ENCODE results near the gene LARP7.
"Not testable (repeated sequence)": the region's sequence is repeated elsewhere in the genome, so short reads cannot be mapped to it uniquely, and the experiment has no call there.

LARP7 gene

DNA sequence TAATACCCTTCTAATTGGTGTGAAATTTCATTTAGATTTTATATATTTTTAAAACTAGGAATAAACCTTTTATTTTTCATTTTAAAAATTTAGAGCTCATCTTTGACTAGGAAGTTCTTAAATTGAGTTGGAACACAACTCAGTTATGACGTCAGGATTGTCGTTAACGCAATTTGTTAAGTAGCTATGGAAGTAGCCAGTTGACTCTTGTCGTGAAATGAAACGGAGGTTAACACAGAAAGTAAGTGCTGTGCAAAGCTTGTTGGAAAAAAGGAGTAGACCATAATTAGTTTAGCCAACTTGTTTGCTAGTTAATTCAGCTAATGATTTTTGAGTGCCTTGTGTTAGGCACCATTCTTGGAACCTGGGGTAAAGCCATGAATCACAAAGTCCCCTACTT, 18.3 kb downstream of the LARP7 start:
- H3K36me3 ChIP-seq: peaks cover 59% of the 10 kb centered on the region
- H3K9me3 ChIP-seq: no peaks in the 10 kb centered on the region
- H3K4me3 ChIP-seq (ENCODE audit: low read depth, low read length): no peak overlapping the region
- no peaks in the 10 kb centered on the region for H3K4me1 ChIP-seq
- no peak for DNase-seq
- TF ChIP-seq, protein P1, sequence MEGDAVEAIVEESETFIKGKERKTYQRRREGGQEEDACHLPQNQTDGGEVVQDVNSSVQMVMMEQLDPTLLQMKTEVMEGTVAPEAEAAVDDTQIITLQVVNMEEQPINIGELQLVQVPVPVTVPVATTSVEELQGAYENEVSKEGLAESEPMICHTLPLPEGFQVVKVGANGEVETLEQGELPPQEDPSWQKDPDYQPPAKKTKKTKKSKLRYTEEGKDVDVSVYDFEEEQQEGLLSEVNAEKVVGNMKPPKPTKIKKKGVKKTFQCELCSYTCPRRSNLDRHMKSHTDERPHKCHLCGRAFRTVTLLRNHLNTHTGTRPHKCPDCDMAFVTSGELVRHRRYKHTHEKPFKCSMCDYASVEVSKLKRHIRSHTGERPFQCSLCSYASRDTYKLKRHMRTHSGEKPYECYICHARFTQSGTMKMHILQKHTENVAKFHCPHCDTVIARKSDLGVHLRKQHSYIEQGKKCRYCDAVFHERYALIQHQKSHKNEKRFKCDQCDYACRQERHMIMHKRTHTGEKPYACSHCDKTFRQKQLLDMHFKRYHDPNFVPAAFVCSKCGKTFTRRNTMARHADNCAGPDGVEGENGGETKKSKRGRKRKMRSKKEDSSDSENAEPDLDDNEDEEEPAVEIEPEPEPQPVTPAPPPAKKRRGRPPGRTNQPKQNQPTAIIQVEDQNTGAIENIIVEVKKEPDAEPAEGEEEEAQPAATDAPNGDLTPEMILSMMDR (IDR thresholded peaks at IDR 0.05; ENCODE audit: low read depth, low read length): no peak
- H3K27me3 ChIP-seq: no peaks in the 10 kb centered on the region

DNA sequence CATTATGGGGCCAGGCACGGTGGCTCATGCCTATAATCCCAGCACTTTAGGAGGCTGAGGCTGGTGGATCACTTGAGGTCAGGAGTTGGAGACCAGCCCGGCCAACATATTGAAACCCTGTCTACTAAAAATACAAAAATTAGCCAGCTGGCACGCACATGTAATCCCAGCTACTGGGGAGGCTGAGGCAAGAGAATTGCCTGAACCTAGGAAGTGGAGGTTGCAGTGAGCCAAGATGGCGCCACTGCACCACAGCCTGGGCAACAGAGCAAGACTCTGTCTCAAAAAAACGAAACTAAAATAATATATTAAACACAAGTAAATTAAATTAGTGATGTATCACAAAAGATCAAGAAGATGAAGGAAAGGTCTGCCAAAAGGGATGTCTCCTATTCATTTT, 19.2 kb downstream of the LARP7 start:
- not testable (repeated sequence) for H3K27me3 ChIP-seq; H3K4me3 ChIP-seq (ENCODE audit: low read depth, low read length); H3K9me3 ChIP-seq; H3K4me1 ChIP-seq; DNase-seq
- peaks cover 55% of the 10 kb centered on the region for H3K36me3 ChIP-seq

DNA sequence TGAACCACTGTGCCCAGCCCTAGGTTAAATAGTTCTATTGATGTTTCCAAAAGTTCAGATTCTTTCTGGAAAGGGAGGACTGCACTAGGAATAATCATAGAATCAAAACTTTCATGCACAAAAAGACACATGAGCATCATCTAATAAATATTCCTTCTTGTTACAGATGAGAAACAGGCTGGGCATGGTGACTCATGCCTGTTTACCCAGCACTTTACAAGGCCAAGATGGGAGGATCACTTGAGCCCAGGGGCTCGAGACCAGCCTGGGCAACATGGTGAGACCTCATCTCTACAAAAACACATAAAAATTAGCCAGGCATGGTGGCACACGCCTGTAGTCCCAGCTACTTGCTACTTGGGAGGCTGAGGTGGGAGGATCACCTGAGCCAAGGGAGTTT, 27.7 kb downstream of the LARP7 start:
- Histone ChIP-seq H3K36me3 (no peaks in the 10 kb centered on the region), H3K4me3 (ENCODE audit: low read depth, low read length) (no peak overlapping the region), H3K9me3 (no peaks in the 10 kb centered on the region), H3K4me1 (no peaks in the 10 kb centered on the region), H3K27me3 (no peaks in the 10 kb centered on the region)
- TF ChIP-seq, protein P1 (IDR thresholded peaks at IDR 0.05; ENCODE audit: low read depth, low read length): no peak
- DNase-seq: no peak

DNA sequence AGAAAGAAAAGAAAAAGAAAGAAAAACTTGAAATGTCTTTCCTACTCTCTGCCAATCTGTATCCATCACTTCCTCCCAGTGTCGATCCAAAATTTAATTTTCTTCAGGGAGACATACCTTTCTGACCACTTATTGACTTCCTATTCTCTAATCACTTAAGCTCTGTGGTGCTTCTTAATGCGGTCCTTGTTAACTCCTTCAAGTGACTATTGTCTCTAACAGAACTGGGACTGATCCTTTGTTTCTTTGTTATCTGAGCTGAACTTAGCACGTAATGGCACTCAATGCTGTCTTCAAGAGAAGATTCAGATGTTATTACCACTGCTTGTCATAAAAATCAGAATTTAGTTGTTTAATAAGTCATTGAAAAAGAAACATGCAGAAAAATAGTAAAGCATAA, 31.2 kb downstream of the LARP7 start:
- TF ChIP-seq, protein P1 (IDR thresholded peaks at IDR 0.05; ENCODE audit: low read depth, low read length): no peak
- Histone ChIP-seq H3K9me3 (no peaks in the 10 kb centered on the region), H3K4me3 (ENCODE audit: low read depth, low read length) (no peak overlapping the region), H3K27me3 (no peaks in the 10 kb centered on the region), H3K4me1 (no peaks in the 10 kb centered on the region), H3K36me3 (no peaks in the 10 kb centered on the region)
- no peak for DNase-seq

DNA sequence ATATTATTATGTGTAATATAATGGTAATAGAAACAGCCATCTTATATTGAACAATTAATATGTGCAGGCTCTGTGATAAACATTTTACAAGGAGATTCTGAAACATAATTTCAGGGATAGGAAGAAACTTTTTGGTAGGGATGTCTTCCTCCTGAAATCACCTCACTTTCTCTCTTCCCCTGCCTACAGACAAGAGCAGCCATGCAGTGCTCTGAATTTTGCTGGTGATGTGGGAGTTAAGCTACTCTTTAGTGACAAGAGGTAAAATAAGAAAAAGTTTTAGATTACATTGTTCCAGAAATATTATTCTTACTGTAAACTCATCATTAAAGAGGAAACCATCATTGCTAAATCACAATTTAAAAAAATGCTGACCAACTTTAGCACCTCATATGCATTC, 36.1 kb downstream of the LARP7 start:
- TF ChIP-seq, protein P1 (IDR thresholded peaks at IDR 0.05; ENCODE audit: low read depth, low read length): no peak
- DNase-seq: no peak
- H3K9me3 ChIP-seq: no peaks in the 10 kb centered on the region
- no peaks in the 10 kb centered on the region for H3K4me1 ChIP-seq
- H3K27me3 ChIP-seq: no peaks in the 10 kb centered on the region
- H3K4me3 ChIP-seq (ENCODE audit: low read depth, low read length): no peak overlapping the region
- no peaks in the 10 kb centered on the region for H3K36me3 ChIP-seq

DNA sequence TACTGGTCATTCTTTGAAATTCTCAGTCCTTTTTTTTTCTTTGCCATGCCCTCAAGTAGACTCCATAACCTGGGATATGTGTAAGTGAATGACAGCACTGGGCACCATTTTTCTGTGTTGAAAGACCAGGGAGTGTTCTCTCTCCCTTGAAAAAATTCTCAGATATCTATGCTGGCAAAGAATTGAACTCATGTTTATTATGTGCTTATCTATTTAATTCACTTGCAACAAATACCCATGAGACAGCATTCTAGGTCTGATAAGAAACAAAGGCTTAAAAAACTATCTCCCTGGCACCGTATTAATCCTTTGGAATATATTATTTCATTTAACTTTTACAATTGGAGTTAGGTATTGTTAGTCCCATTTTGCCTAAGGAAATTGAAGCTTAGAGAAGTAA, 36.7 kb downstream of the LARP7 start:
- TF ChIP-seq, protein P1 (IDR thresholded peaks at IDR 0.05; ENCODE audit: low read depth, low read length): no peak
- Histone ChIP-seq H3K4me1 (no peaks in the 10 kb centered on the region), H3K27me3 (no peaks in the 10 kb centered on the region), H3K4me3 (ENCODE audit: low read depth, low read length) (no peak overlapping the region), H3K9me3 (no peaks in the 10 kb centered on the region), H3K36me3 (no peaks in the 10 kb centered on the region)
- DNase-seq: no peak

DNA sequence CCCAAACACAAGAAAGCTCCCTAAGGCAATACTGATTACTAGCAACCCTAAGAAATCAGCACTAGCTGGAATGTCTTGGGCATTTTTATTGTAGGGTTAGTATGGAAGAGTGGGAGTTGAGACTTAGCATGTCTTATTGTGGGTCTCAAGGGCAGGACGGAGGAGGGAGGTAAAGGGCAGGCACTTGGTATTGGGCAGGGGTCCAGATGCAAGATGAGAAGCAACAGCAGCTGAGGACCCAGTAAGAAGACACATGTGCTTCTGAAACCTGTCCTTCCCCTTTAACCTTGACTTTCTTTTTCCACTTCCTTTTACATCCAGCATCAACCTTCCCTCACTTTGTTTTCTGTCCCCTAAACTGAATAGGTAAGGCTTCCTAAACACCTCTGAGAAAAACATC, 37.4 kb downstream of the LARP7 start:
- no peak overlapping the region for H3K4me3 ChIP-seq (ENCODE audit: low read depth, low read length)
- DNase-seq: no peak
- TF ChIP-seq, protein P1 (IDR thresholded peaks at IDR 0.05; ENCODE audit: low read depth, low read length): no peak
- no peaks in the 10 kb centered on the region for H3K36me3 ChIP-seq
- no peaks in the 10 kb centered on the region for H3K27me3 ChIP-seq
- H3K9me3 ChIP-seq: no peaks in the 10 kb centered on the region
- H3K4me1 ChIP-seq: no peaks in the 10 kb centered on the region

Data from BE2C (cell line).